Measurements from ENCODE around the gene NLRP1. TPM values are rescaled to one million over a fixed set of nuclear protein-coding genes. Genes with fewer than 3 reads are reported as not detected.
"Not testable (repeated sequence)": the region's sequence is repeated elsewhere in the genome, so short reads cannot be mapped to it uniquely, and the experiment has no call there.

NLRP1 gene
- total and polyA plus RNA-seq, 2 experiments from 2014 or later = 42.9 to 64.8 TPM

- Histone ChIP-seq H3K9me3 (ENCODE audit: low read depth) (no peaks in the 10 kb centered on the region), H3K4me2 (no peak overlapping the region), H3K79me2 (no peaks in the 10 kb centered on the region), H2AFZ (no peak overlapping the region), H3K36me3 (replicated peaks; ENCODE audit: insufficient read depth, low read depth) (no peaks in the 10 kb centered on the region), H3K27me3 (no peaks in the 10 kb centered on the region), H3K4me1 (ENCODE audit: insufficient read depth) (no peaks in the 10 kb centered on the region), H4K20me1 (ENCODE audit: insufficient read depth, poor library complexity, severe bottlenecking) (no peaks in the 10 kb centered on the region), H3K27ac (no peak overlapping the region), H3K9me2 (replicated peaks; ENCODE audit: insufficient read depth) (no peaks in the 10 kb centered on the region), H3K4me3 (no peak overlapping the region)
- TF ChIP-seq EZH2 (IDR thresholded peaks at IDR 0.05; ENCODE audit: borderline replicate concordance) = no peak
- TF ChIP-seq EZH2phosphoT487 (IDR thresholded peaks at IDR 0.05; ENCODE audit: low read depth, severe bottlenecking, unreplicated experiment) = no peak
- no peak for TF ChIP-seq CTCF (IDR thresholded peaks at IDR 0.05; ENCODE audit: poor library complexity)
- WGBS (ENCODE audit: low lambda C conversion rate, missing lambda C conversion rate) = 60% methylated on average over 3 of the region's 3 CpGs
- DNase-seq (ENCODE audit: low spot score) = no peak
These were observed 2.7 kb downstream of the NLRP1 start for GRCh38 chr17:5581655-5582054.

GRCh38 chr17:5580969-5581368 lies 3.3 kb downstream of the NLRP1 start:
- H3K9me3 ChIP-seq (ENCODE audit: low read depth) = no peaks in the 10 kb centered on the region
- 50% methylated on average over 3 of the region's 3 CpGs for WGBS (ENCODE audit: low lambda C conversion rate, missing lambda C conversion rate)
- no peaks in the 10 kb centered on the region for H3K9me2 ChIP-seq (replicated peaks; ENCODE audit: insufficient read depth)
- H4K20me1 ChIP-seq (ENCODE audit: insufficient read depth, poor library complexity, severe bottlenecking) = no peaks in the 10 kb centered on the region
- no peak overlapping the region for H3K4me2 ChIP-seq
- no peaks in the 10 kb centered on the region for H3K27me3 ChIP-seq
- no peak overlapping the region for H3K27ac ChIP-seq
- no peaks in the 10 kb centered on the region for H3K36me3 ChIP-seq (replicated peaks; ENCODE audit: insufficient read depth, low read depth)
- H3K4me3 ChIP-seq = no peak overlapping the region
- DNase-seq (ENCODE audit: low spot score) = no peak
- H2AFZ ChIP-seq = no peak overlapping the region
- no peak for TF ChIP-seq CTCF (IDR thresholded peaks at IDR 0.05; ENCODE audit: poor library complexity)
- no peak for TF ChIP-seq EZH2 (IDR thresholded peaks at IDR 0.05; ENCODE audit: borderline replicate concordance)
- no peak for TF ChIP-seq EZH2phosphoT487 (IDR thresholded peaks at IDR 0.05; ENCODE audit: low read depth, severe bottlenecking, unreplicated experiment)
- no peaks in the 10 kb centered on the region for H3K79me2 ChIP-seq
- H3K4me1 ChIP-seq (ENCODE audit: insufficient read depth) = no peaks in the 10 kb centered on the region

- H3K4me1 ChIP-seq (ENCODE audit: insufficient read depth) = no peaks in the 10 kb centered on the region
- no peaks in the 10 kb centered on the region for H3K27me3 ChIP-seq
- H2AFZ ChIP-seq = no peak overlapping the region
- H3K4me3 ChIP-seq = no peak overlapping the region
- no peak overlapping the region for H3K4me2 ChIP-seq
- H3K9me3 ChIP-seq (ENCODE audit: low read depth) = no peaks in the 10 kb centered on the region
- H3K27ac ChIP-seq = no peak overlapping the region
- H4K20me1 ChIP-seq (ENCODE audit: insufficient read depth, poor library complexity, severe bottlenecking) = no peaks in the 10 kb centered on the region
- DNase-seq (ENCODE audit: low spot score) = no peak
- H3K36me3 ChIP-seq (replicated peaks; ENCODE audit: insufficient read depth, low read depth) = no peaks in the 10 kb centered on the region
- no peaks in the 10 kb centered on the region for H3K79me2 ChIP-seq
- H3K9me2 ChIP-seq (replicated peaks; ENCODE audit: insufficient read depth) = no peaks in the 10 kb centered on the region
- TF ChIP-seq EZH2phosphoT487 (IDR thresholded peaks at IDR 0.05; ENCODE audit: low read depth, severe bottlenecking, unreplicated experiment) (no peak), CTCF (IDR thresholded peaks at IDR 0.05; ENCODE audit: poor library complexity) (no peak), EZH2 (IDR thresholded peaks at IDR 0.05; ENCODE audit: borderline replicate concordance) (no peak)
These were observed 3.9 kb downstream of the NLRP1 start for GRCh38 chr17:5580367-5580766.

GRCh38 chr17:5578768-5579167 lies 5.5 kb downstream of the NLRP1 start:
- WGBS (ENCODE audit: low lambda C conversion rate, missing lambda C conversion rate) = 77% methylated on average over 4 of the region's 4 CpGs
- H3K4me3 ChIP-seq; H3K27ac ChIP-seq; H3K4me1 ChIP-seq (ENCODE audit: insufficient read depth); H3K4me2 ChIP-seq; H4K20me1 ChIP-seq (ENCODE audit: insufficient read depth, poor library complexity, severe bottlenecking); H3K79me2 ChIP-seq; H3K36me3 ChIP-seq (replicated peaks; ENCODE audit: insufficient read depth, low read depth); DNase-seq (ENCODE audit: low spot score); H3K27me3 ChIP-seq; H3K9me3 ChIP-seq (ENCODE audit: low read depth); H2AFZ ChIP-seq; H3K9me2 ChIP-seq (replicated peaks; ENCODE audit: insufficient read depth): not testable (repeated sequence)

GRCh38 chr17:5573017-5573416 lies 11.3 kb downstream of the NLRP1 start:
- 93% methylated on average over 7 of the region's 7 CpGs for WGBS (ENCODE audit: low lambda C conversion rate, missing lambda C conversion rate)
- not testable (repeated sequence) for H4K20me1 ChIP-seq (ENCODE audit: insufficient read depth, poor library complexity, severe bottlenecking); H3K36me3 ChIP-seq (replicated peaks; ENCODE audit: insufficient read depth, low read depth)

More at GRCh38 chr17:5573017-5573416, 11.3 kb downstream of the NLRP1 start:
- not testable (repeated sequence) for DNase-seq (ENCODE audit: low spot score); H3K79me2 ChIP-seq; H2AFZ ChIP-seq; H3K4me3 ChIP-seq; H3K4me1 ChIP-seq (ENCODE audit: insufficient read depth); H3K27ac ChIP-seq; H3K9me2 ChIP-seq (replicated peaks; ENCODE audit: insufficient read depth); H3K27me3 ChIP-seq; H3K4me2 ChIP-seq; H3K9me3 ChIP-seq (ENCODE audit: low read depth)
